ENCODE results near the gene CD80. TPM values are rescaled to one million over a fixed set of nuclear protein-coding genes. Genes with fewer than 3 reads are reported as not detected.

The CD80 gene, protein sequence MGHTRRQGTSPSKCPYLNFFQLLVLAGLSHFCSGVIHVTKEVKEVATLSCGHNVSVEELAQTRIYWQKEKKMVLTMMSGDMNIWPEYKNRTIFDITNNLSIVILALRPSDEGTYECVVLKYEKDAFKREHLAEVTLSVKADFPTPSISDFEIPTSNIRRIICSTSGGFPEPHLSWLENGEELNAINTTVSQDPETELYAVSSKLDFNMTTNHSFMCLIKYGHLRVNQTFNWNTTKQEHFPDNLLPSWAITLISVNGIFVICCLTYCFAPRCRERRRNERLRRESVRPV
- under 1 TPM in 1 of 2 donors, not detected in 1; 0.04 TPM for polyA plus RNA-seq

DNA sequence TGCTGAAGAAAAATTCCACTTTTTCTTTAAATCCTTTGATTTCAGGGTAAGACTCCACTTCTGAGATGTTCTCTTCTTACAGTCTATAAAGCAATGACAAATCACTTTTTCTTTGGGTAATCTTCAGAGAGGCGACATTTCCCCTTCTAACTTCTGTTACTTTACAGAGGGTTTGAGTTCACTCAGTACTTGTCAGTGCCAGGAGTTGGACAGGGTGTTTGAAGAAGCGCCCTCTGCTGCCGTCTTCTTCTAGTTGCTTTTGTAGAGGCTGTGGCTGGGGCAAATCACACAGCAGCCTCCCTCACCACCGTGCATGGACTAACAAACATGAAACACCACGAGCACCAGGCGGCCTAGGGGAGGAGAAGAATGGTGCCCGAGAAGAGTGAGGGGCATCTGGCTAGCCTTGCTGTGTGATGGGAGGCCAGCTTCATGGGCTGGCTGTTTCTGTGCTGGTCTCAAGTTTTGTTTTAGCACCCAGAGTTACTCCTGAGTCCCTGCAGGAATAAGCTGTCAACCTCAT is at the start of gene CD80:
TSS of gene CD80 (minus strand) at position 174 of the 523 bp plus-strand sequence. CDS start 1,886 bp downstream, outside the sequence.
- no peaks in the 10 kb centered on the region for H3K9me3 ChIP-seq (ENCODE audit: control insufficient read depth in 2 of 2, insufficient read depth in 1 of 2, low read depth in 1 of 2, low read length in 1 of 2)
- no peak within 1 kb of the TSS for H3K27ac ChIP-seq (ENCODE audit: low read depth in 2 of 2, low read length in 1 of 2)
- no peaks in the 10 kb centered on the region for H3K27me3 ChIP-seq (ENCODE audit: control insufficient read depth in 1 of 2, insufficient read depth in 2 of 2, low read length in 2 of 2)
- 14 to 28% methylated on average over 7 of the region's 7 CpGs for WGBS, 2 donors
- H3K4me3 ChIP-seq (ENCODE audit: low read depth in 1 of 2, low read length in 2 of 2), result no peak within 1 kb of the TSS
- no peaks in the 10 kb centered on the region for H3K4me1 ChIP-seq (ENCODE audit: control insufficient read depth in 2 of 2, insufficient read depth in 2 of 2, low read length in 1 of 2)
- H3K36me3 ChIP-seq (ENCODE audit: control insufficient read depth in 2 of 2, insufficient read depth in 2 of 2, low read length in 1 of 2), result no peaks in the 10 kb centered on the region

GRCh38 chr3:119608405-119609000 is 49.1 kb upstream of the CD80 start:
- H3K36me3 ChIP-seq (ENCODE audit: control insufficient read depth in 2 of 2, insufficient read depth in 2 of 2, low read length in 1 of 2), result no peaks in the 10 kb centered on the region
- H3K4me1 ChIP-seq (ENCODE audit: control insufficient read depth in 2 of 2, insufficient read depth in 2 of 2, low read length in 1 of 2), result no peaks in the 10 kb centered on the region
- no peak overlapping the region for H3K4me3 ChIP-seq (ENCODE audit: low read depth in 1 of 2, low read length in 2 of 2)
- no peaks in the 10 kb centered on the region for H3K27me3 ChIP-seq (ENCODE audit: control insufficient read depth in 1 of 2, insufficient read depth in 2 of 2, low read length in 2 of 2)
- H3K9me3 ChIP-seq (ENCODE audit: control insufficient read depth in 2 of 2, insufficient read depth in 1 of 2, low read depth in 1 of 2, low read length in 1 of 2), result peaks cover 0 to 2% of the 10 kb centered on the region in 2 donors
- H3K27ac ChIP-seq (ENCODE audit: low read depth in 2 of 2, low read length in 1 of 2), result no peak overlapping the region
- 72 to 88% methylated on average over 6 of the region's 6 CpGs for WGBS, 2 donors

- H3K4me1 ChIP-seq (ENCODE audit: control insufficient read depth in 2 of 2, insufficient read depth in 2 of 2, low read length in 1 of 2), result peaks cover 0 to 2% of the 10 kb centered on the region in 2 donors
- no peak overlapping the region for H3K4me3 ChIP-seq (ENCODE audit: low read depth in 1 of 2, low read length in 2 of 2)
- no peaks in the 10 kb centered on the region for H3K36me3 ChIP-seq (ENCODE audit: control insufficient read depth in 2 of 2, insufficient read depth in 2 of 2, low read length in 1 of 2)
- no peaks in the 10 kb centered on the region for H3K9me3 ChIP-seq (ENCODE audit: control insufficient read depth in 2 of 2, insufficient read depth in 1 of 2, low read depth in 1 of 2, low read length in 1 of 2)
- no peak overlapping the region for H3K27ac ChIP-seq (ENCODE audit: low read depth in 2 of 2, low read length in 1 of 2)
- 73 to 85% methylated on average over 1 of the region's 1 CpG for WGBS, 2 donors
- no peaks in the 10 kb centered on the region for H3K27me3 ChIP-seq (ENCODE audit: control insufficient read depth in 1 of 2, insufficient read depth in 2 of 2, low read length in 2 of 2)
Measured at GRCh38 chr3:119604878-119605277, 45.5 kb upstream of the CD80 start.

DNA sequence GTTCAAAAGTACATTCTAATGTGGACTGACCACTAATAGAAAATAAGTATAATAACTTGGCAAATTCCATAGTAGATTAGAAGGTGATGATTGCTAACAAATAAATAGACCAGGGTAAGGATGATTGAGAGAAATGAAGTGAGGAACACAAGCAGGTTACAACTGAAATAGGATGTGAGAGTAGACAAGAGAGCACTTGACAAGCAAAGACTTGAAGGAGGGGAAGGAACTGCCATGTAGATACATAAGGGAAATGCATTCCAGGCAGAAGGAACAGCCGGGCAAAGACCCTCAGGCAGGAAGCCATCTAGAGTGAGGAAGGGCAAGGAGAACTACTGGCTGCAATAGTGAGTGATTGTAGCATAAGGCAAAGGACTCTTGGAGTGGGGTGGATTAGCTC is 43.3 kb upstream of the CD80 start:
- 32 to 54% methylated on average over 1 of the region's 1 CpG for WGBS, 2 donors
- peaks cover 0 to 2% of the 10 kb centered on the region in 2 donors for H3K4me1 ChIP-seq (ENCODE audit: control insufficient read depth in 2 of 2, insufficient read depth in 2 of 2, low read length in 1 of 2)
- no peaks in the 10 kb centered on the region for H3K9me3 ChIP-seq (ENCODE audit: control insufficient read depth in 2 of 2, insufficient read depth in 1 of 2, low read depth in 1 of 2, low read length in 1 of 2)
- no peak overlapping the region for H3K4me3 ChIP-seq (ENCODE audit: low read depth in 1 of 2, low read length in 2 of 2)
- no peak overlapping the region for H3K27ac ChIP-seq (ENCODE audit: low read depth in 2 of 2, low read length in 1 of 2)
- no peaks in the 10 kb centered on the region for H3K36me3 ChIP-seq (ENCODE audit: control insufficient read depth in 2 of 2, insufficient read depth in 2 of 2, low read length in 1 of 2)
- no peaks in the 10 kb centered on the region for H3K27me3 ChIP-seq (ENCODE audit: control insufficient read depth in 1 of 2, insufficient read depth in 2 of 2, low read length in 2 of 2)

GRCh38 chr3:119601154-119601553 is 41.7 kb upstream of the CD80 start:
- Histone ChIP-seq H3K36me3 (ENCODE audit: control insufficient read depth in 2 of 2, insufficient read depth in 2 of 2, low read length in 1 of 2) (no peaks in the 10 kb centered on the region), H3K9me3 (ENCODE audit: control insufficient read depth in 2 of 2, insufficient read depth in 1 of 2, low read depth in 1 of 2, low read length in 1 of 2) (no peaks in the 10 kb centered on the region), H3K4me3 (ENCODE audit: low read depth in 1 of 2, low read length in 2 of 2) (no peak overlapping the region), H3K4me1 (ENCODE audit: control insufficient read depth in 2 of 2, insufficient read depth in 2 of 2, low read length in 1 of 2) (peaks cover 0 to 2% of the 10 kb centered on the region in 2 donors), H3K27me3 (ENCODE audit: control insufficient read depth in 1 of 2, insufficient read depth in 2 of 2, low read length in 2 of 2) (no peaks in the 10 kb centered on the region), H3K27ac (ENCODE audit: low read depth in 2 of 2, low read length in 1 of 2) (no peak overlapping the region)
- 80 to 85% methylated on average over 3 of the region's 3 CpGs for WGBS, 2 donors

DNA sequence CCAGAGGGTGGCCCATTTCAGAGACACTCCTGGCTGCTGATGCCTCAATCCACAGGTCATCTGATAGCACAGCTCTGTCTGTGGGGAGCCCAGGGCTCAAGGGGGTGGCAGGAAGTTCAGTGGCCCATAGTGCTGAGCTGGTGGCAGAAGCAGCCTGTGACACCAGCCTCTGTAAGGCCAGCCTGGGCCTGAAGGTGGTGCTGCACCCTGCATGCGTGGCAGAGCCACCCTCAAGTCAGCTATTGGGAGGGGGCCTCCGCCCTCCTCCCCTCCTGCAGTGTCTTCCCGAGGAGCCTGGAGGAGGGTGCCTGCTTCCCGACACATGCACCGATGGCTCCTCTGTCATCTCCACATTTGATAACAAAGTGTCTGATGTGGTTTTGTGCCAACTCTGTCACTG is 41.3 kb upstream of the CD80 start:
- no peaks in the 10 kb centered on the region for H3K36me3 ChIP-seq (ENCODE audit: control insufficient read depth in 2 of 2, insufficient read depth in 2 of 2, low read length in 1 of 2)
- no peaks in the 10 kb centered on the region for H3K9me3 ChIP-seq (ENCODE audit: control insufficient read depth in 2 of 2, insufficient read depth in 1 of 2, low read depth in 1 of 2, low read length in 1 of 2)
- H3K4me1 ChIP-seq (ENCODE audit: control insufficient read depth in 2 of 2, insufficient read depth in 2 of 2, low read length in 1 of 2), result peaks cover 0 to 2% of the 10 kb centered on the region in 2 donors
- WGBS, 2 donors, result 63 to 73% methylated on average over 5 of the region's 5 CpGs
- H3K27me3 ChIP-seq (ENCODE audit: control insufficient read depth in 1 of 2, insufficient read depth in 2 of 2, low read length in 2 of 2), result no peaks in the 10 kb centered on the region
- no peak overlapping the region for H3K4me3 ChIP-seq (ENCODE audit: low read depth in 1 of 2, low read length in 2 of 2)
- no peak overlapping the region for H3K27ac ChIP-seq (ENCODE audit: low read depth in 2 of 2, low read length in 1 of 2)

DNA sequence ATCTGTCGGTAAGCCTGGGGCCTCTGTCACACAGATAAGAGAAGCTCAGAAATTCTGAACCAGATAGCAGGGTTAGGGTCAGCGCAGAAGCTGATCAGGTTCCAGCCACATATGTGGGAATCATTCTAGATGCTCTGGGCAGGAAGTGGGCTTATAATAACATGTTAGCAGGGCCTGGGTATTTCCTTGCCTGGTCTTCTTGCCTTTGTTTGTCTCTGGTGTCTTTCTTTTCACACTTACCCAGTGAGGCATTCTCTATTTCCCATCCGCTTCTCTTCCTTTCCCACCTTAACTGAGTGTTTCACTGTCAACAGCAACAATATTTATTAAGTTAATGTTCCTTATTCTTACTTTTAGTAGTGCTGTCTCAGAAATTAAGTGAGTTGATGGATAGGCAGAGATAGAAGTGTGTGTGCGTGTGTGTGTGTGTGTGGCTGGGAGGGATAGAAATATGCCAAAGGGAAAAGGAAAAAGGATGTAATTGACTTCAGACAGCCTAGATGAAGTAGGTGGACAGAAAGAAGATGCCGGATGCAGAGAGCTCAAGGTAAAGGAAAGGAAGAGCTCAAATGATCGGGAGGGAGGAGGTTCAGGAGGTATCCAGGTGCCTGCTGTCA is 40.3 kb upstream of the CD80 start:
- H3K4me1 ChIP-seq (ENCODE audit: control insufficient read depth in 2 of 2, insufficient read depth in 2 of 2, low read length in 1 of 2), result peaks cover 0 to 2% of the 10 kb centered on the region in 2 donors
- H3K4me3 ChIP-seq (ENCODE audit: low read depth in 1 of 2, low read length in 2 of 2), result no peak overlapping the region
- no peaks in the 10 kb centered on the region for H3K36me3 ChIP-seq (ENCODE audit: control insufficient read depth in 2 of 2, insufficient read depth in 2 of 2, low read length in 1 of 2)
- H3K27ac ChIP-seq (ENCODE audit: low read depth in 2 of 2, low read length in 1 of 2), result no peak overlapping the region
- no peaks in the 10 kb centered on the region for H3K9me3 ChIP-seq (ENCODE audit: control insufficient read depth in 2 of 2, insufficient read depth in 1 of 2, low read depth in 1 of 2, low read length in 1 of 2)
- H3K27me3 ChIP-seq (ENCODE audit: control insufficient read depth in 1 of 2, insufficient read depth in 2 of 2, low read length in 2 of 2), result no peaks in the 10 kb centered on the region
- 88 to 94% methylated on average over 6 of the region's 6 CpGs for WGBS, 2 donors

- peaks cover 0 to 2% of the 10 kb centered on the region in 2 donors for H3K4me1 ChIP-seq (ENCODE audit: control insufficient read depth in 2 of 2, insufficient read depth in 2 of 2, low read length in 1 of 2)
- no peak overlapping the region for H3K27ac ChIP-seq (ENCODE audit: low read depth in 2 of 2, low read length in 1 of 2)
- 92 to 94% methylated on average over 1 of the region's 1 CpG for WGBS, 2 donors
- H3K4me3 ChIP-seq (ENCODE audit: low read depth in 1 of 2, low read length in 2 of 2), result no peak overlapping the region
- H3K36me3 ChIP-seq (ENCODE audit: control insufficient read depth in 2 of 2, insufficient read depth in 2 of 2, low read length in 1 of 2), result no peaks in the 10 kb centered on the region
- H3K9me3 ChIP-seq (ENCODE audit: control insufficient read depth in 2 of 2, insufficient read depth in 1 of 2, low read depth in 1 of 2, low read length in 1 of 2), result no peaks in the 10 kb centered on the region
- no peaks in the 10 kb centered on the region for H3K27me3 ChIP-seq (ENCODE audit: control insufficient read depth in 1 of 2, insufficient read depth in 2 of 2, low read length in 2 of 2)
Measured at GRCh38 chr3:119598410-119599098, 39.1 kb upstream of the CD80 start.

DNA sequence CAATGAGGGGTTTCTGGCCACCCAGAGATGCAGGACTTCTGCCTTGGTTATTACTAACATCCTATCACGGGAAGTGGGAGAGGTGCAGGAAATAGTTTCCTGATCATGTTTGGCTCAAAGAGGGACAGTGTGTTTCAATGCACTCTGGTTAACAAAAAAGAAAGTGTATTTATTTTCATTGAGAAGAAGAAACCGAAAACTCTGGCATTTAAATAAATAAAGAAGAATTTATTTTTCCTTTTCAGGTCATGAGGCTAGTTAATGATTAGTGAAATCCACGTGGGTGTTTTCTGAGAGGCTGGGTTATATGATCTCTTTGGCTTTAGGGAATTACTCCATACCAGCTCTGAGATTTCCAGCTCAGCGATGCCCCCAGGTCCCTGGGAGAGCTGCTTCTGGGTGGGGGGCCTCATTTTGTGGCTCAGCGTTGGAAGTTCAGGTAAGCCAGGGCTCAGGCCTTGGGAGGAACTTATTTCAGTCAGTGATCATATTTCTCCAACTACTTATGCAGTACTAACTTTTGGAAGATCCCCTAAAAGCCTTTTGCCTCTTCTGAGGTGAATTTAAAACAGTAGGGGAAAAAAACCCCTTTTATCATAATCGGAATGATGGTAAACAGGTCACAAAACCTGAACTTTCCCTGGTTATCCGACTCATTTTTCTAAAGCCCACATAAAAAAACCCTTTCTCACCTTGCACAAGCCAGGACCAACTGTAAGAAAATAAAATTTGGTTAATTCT is 38.3 kb upstream of the CD80 start, which contains the start of gene PLA1A:
TSS of gene PLA1A (plus strand) at position 338 of the 741 bp plus-strand sequence. CDS start at position 367, 29 bp downstream.
- no peak within 1 kb of the TSS for H3K4me3 ChIP-seq (ENCODE audit: low read depth in 1 of 2, low read length in 2 of 2)
- no peaks in the 10 kb centered on the region for H3K27me3 ChIP-seq (ENCODE audit: control insufficient read depth in 1 of 2, insufficient read depth in 2 of 2, low read length in 2 of 2)
- H3K27ac ChIP-seq (ENCODE audit: low read depth in 2 of 2, low read length in 1 of 2), result no peak within 1 kb of the TSS
- peaks cover 0 to 2% of the 10 kb centered on the region in 2 donors for H3K4me1 ChIP-seq (ENCODE audit: control insufficient read depth in 2 of 2, insufficient read depth in 2 of 2, low read length in 1 of 2)
- H3K36me3 ChIP-seq (ENCODE audit: control insufficient read depth in 2 of 2, insufficient read depth in 2 of 2, low read length in 1 of 2), result no peaks in the 10 kb centered on the region
- WGBS, 2 donors, result 49 to 56% methylated on average over 7 of the region's 7 CpGs
- no peaks in the 10 kb centered on the region for H3K9me3 ChIP-seq (ENCODE audit: control insufficient read depth in 2 of 2, insufficient read depth in 1 of 2, low read depth in 1 of 2, low read length in 1 of 2)

Data from esophagus (tissue), 2 donors.